Measurements from ENCODE around the gene CCDC170.

GRCh38 chr6:151561238-151561637 lies 67.4 kb downstream of the CCDC170 start:
- no peak for TF ChIP-seq JUND (IDR thresholded peaks at IDR 0.05)
- TF ChIP-seq REST (IDR thresholded peaks at IDR 0.05) = no peak
